HG03039 (cell line): ENCODE measurements around the gene NMRK1.

Experiments
- ATAC-seq: cut with Tn5 transposase; IDR thresholded peaks from one replicate; pipeline ENCODE4 v1.9.1; 2021; ENCODE audit warnings: mild to moderate bottlenecking, moderate library complexity; ENCODE audit not compliant: unreplicated experiment

The NMRK1 gene

GRCh38 chr9:75087824-75088645 lies at the start of gene NMRK1, which contains the start of gene OSTF1:
NMRK1 (minus strand) TSS chr9:75088155; CDS start chr9:75083115, 5,040 bp downstream.
OSTF1 (plus strand) TSS chr9:75088514; CDS start chr9:75088693, 179 bp downstream.
- peak; percentile 87 for ATAC-seq

GRCh38 chr9:75134495-75134894 lies 46.5 kb upstream of the NMRK1 start:
- ATAC-seq, result no peak

DNA sequence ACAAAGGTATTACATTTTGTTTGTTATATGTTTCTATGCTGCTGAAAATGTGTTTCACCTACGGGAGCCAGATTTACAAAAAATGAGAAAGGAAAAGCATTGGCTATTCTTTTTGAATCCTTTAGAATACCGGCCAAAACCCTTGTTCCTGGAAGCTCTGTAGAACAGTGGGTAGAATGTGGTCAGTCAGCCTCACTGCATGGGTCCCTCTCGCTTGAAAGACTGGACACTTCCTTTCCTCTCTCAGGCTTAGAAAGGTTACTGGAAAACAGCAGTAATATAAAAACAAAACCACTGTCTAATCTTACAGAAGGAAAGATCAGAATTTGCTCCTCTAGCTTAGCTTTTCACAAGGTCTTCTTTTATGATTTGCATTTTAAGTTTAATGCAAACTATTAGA lies 45.4 kb upstream of the NMRK1 start:
- ATAC-seq, result no peak

GRCh38 chr9:75132244-75132643 lies 44.3 kb upstream of the NMRK1 start:
- no peak for ATAC-seq

DNA sequence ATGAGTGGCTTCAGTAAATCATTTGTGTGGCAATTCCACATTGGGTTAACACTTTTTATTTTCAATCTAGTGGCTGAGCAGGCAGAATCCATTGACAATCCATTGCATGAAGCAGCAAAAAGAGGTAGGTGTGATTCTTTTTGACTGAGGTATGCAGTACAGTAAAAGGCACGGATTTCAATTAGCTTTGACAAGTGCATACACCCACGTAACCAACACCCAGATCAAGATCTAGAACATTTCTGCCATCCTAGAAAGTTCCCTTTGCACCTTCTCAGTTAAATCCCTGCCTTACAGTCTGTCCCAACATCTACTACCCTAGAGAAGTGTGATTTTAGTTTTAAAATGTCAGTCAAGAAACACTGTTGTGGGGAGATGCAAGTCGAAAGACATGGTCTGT lies 43.7 kb upstream of the NMRK1 start:
- ATAC-seq, result no peak

DNA sequence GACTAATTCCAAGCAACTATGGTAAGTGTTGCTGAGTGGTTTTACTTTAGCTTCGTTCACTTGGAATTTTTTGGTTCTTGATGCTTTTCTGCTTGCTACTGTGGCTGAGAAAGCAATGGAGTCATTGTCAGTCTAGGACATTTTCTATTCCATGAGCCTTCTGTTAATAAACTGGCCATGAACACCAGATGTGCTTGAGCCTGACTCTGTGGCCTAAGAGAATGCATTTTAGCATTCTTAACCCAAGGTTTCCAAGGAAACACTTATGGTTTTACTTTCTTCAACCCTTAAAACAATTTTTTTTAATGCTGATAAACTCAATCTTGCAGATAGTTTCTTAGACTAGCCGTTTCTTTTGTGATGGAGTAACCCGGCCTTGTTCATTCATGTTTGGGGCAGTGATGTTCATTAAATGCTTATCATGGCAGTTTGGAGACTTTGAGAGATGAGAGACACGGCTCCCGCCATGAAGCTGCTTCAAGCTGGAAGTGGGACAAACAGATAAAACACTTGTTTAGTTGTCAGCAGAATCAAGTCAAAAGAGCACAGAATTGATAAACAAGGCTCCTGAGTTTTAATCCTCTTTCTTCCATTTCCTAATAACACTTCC lies 42.8 kb upstream of the NMRK1 start:
- ATAC-seq, result no peak

DNA sequence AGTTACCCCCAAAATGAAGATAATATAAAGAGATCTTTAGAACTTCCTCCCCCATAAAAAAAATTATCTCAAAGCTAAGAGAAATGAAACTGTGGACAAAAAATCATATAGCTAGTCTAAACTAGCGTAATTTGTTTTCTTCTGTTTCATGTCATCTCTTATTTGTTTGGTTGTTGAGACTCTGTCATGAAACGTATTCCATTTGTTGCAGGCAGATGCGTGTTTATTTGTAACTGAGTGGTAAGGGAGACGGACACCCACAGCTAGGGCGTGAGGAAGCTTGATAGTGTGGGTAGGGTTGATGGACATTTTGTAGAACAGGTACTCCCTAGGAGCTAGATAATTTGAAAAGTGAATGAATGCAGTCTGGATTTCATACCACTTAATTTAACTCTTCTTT lies 42.2 kb upstream of the NMRK1 start:
- no peak for ATAC-seq

GRCh38 chr9:75128535-75128934 lies 40.6 kb upstream of the NMRK1 start:
- no peak for ATAC-seq

DNA sequence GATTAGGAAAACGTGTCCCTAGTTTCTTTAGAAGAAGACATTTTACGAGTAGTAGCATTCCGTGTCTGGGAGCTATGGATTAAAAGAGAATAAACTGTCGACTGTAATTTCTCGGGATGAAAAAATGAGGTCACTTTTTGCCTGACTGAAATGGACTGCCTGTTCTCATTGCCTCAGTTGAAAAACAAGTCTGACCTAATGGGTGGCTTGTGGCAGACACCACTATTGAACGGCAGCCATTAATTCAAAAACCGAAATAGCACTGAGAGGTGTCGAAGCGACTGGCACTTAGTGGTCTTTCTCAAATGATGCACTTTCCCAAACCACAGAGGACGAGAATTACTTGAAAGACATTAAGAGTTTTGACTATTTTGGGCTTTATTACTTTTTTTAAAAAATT lies 35.7 kb upstream of the NMRK1 start:
- no peak for ATAC-seq

DNA sequence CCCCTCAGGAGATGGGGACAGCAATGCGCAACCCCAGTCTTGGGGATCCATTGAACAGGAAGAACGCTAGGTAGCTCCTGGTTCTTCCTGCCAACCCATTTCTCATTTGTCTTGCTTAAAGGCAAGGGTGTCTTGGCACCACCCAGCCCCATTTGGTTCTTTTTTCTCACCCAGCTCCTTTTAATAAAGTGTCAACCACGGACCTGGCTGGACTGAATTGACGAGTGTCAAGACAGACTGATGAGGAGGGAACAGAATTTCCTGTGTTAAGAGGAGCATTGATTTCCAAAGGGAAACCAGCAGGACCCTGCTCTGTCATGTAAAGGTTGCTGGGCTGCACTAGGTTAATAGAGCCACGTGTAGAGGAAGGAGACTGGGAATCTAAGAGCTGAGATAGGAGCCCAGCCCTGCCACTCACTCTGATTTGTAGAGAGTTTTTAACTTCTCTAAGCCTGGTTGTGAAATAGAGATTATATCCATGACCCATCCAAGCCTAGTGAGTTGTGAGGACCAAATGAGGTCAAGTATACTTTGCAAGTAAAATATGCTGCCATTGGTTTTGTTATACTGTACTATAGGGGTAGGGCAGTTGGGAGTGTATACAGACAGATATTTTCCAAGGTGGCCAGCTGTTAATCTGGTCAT lies 34.1 kb upstream of the NMRK1 start:
- no peak for ATAC-seq

DNA sequence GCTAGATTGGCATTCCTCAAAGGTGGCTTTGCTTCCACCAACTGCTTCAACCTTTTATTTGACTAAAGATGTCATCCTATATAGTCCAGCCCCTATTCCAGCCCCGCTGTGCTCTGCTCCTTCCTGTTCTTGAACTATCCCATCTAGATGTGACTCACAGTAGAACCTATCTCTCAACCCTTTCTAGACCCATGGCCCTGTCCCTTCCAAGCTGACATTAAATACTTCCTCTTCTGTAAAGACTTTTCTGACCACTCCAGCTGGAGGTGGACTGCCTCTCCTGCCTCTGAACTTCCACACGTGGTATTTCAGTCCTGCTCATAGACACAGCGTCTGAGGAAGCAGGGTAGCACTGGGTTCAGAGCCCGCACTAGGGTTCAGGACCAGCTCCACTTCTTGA lies 32.7 kb upstream of the NMRK1 start:
- ATAC-seq, result no peak

DNA sequence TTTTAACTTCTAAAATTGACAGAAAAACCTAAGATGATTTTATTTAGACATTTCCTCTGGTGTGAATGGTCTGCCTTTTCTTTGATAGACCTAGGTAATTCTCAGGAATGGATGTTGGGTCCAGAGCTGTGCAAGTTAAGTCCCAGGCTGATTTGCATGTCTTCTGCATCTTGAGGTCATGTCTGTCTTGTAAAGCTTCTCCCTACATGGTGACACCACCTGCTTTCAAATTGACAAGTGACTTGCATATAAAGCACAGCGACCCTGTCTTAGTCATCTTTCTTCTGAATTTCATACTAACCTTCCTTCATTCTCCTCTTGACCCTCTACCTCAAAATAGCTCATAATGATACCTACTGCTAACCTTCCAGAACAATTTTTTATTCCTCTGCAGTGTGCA lies 29.6 kb upstream of the NMRK1 start:
- ATAC-seq, result no peak

DNA sequence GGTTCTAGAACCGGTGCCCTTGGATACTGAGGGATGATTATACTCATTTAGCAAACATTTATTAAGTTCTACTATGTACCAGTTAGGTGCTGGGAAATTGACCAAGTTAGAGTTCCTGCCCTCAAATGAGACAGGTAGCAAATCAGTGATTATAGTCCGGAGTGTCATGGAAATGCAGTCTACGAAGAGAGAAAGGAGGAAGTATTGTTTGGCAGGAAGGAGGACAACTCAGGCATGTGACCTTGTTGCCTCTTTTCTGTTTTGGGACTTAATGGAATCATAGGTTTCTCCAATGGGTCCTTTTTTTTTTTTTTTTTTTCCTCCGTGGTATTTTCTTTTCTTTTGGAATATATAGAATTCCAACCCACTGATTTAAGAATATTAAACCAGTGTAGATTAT lies 28.4 kb upstream of the NMRK1 start:
- no peak for ATAC-seq

- ATAC-seq, result no peak
Observed at GRCh38 chr9:75112789-75113188, 24.8 kb upstream of the NMRK1 start.

DNA sequence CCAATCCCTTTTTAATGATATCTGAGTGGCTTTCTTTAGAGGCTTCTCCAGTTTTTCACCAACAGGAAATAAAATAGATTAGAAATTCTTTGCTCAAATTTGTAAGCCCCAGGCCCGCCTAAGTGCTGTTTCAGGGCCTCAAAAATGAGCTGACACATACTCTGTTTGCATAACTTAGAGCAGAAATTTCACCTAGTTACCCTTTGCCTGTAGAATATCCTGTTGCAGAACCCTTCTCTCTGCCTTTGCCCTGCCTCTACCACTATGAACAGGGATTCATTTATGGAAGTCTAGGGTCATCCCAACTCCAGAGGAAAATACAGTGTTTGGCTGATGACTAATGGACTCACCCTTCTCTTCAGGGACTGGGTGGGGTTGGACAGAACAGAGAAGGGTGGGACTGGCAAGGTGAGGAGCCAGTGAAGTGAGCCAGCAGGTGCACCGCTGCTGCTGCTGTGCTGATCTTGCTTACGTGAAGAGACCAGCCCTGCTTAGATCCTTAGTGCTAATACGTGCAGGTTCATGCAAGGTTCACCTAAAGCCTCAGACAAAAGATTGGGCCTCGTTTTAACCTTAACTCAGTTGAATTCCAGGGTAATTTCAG lies 23.2 kb upstream of the NMRK1 start:
- no peak for ATAC-seq

GRCh38 chr9:75109210-75109839 lies 21.4 kb upstream of the NMRK1 start:
- no peak for ATAC-seq

DNA sequence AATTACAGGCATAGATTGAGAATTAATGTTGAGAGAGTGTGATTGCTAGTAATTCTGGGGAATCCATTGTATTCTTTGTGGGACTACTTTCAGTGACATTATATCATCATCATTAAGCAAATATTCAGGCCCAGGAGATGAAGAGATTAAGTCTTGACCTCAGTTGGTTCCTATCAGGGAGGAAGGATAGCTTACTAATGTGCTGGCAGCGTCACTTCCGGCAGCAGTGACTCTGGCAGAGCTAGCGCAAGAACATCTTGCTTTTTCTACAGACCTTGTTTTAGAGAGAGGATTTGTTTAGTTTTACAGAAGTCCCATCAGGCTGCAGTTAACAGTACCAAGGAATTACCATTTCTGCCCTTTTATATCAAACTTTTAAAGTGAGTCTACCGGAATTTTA lies 20.6 kb upstream of the NMRK1 start:
- ATAC-seq, result no peak

- ATAC-seq, result no peak
Observed at GRCh38 chr9:75106857-75107256, 18.9 kb upstream of the NMRK1 start.

GRCh38 chr9:75105841-75106240 lies 17.9 kb upstream of the NMRK1 start:
- no peak for ATAC-seq

DNA sequence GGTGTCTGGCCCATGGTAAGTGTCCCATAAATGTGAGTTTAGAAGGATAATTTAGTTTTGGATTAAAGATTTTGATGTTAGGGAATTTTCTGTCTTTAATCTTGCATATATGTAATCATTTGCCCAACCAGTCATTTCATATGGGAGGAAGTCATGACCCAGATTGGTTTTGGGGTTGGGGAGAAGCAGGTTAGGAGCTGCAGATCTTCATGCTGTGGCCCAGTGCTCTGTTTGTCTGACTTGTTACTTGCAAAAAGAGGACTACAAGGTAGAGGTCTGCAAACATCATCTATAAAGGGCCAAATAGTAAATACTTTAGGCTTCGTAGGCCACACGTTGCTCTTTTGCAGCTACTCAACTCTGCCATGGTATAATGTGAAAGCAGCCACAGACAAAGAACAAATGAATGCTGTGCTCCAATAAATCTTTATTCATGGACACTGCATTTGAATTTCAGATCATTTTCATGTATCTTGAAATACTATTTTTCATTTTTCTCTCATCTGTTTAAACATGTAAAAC lies 17.1 kb upstream of the NMRK1 start:
- ATAC-seq, result no peak

- no peak for ATAC-seq
Observed at GRCh38 chr9:75104607-75105006, 16.7 kb upstream of the NMRK1 start.
